HCT116 (cell line): ENCODE results near the gene TENT5A. TPM values are rescaled to one million over a fixed set of nuclear protein-coding genes. Genes with fewer than 3 reads are reported as not detected.
A peak's percentile ranks its signal among the peaks of the same experiment; 100 is the strongest.

ENCODE experiments used
- ATAC-seq: fragments of 200-7000 bp; cut with Tn5 transposase; 2 replicates; pipeline ENCODE4 v1.9.1; 2020; ENCODE audit warnings: mild to moderate bottlenecking, moderate library complexity
- BruUV-seq: library from RNA; stranded (reverse); fragments of 400-500 nt; replicated peaks from 2 replicates; lab custom pipeline; 2021; lab: Mats Ljungman, UMichigan
- CTCF ChIA-PET: fragments of 300-600 bp; sonication (Branson Sonifier 250); formaldehyde crosslinking; loops from one replicate; lab custom pipeline; 2021; ENCODE audit warnings: antibody characterized with exemption; lab: Charles Lee
- POLR2A ChIA-PET: fragments of 300-600, 350-600 bp; sonication (Branson Sonifier 250); formaldehyde crosslinking; loops from one replicate; lab custom pipeline; 2021; ENCODE audit warnings: antibody characterized with exemption; lab: Charles Lee
- RAD21 ChIA-PET, 2 experiments: fragments of 300-600 bp; sonication (Branson Sonifier 250); formaldehyde crosslinking; loops; one replicate each; lab custom pipeline; 2023; ENCODE audit warnings: low total read pairs in 2 of 2; ENCODE audit not compliant: uncharacterized antibody in 2 of 2, unreplicated experiment in 2 of 2, low non-redundant PET in 1 of 2; lab: Charles Lee
- DNase-seq: peaks from one replicate; pipeline ENCODE4 v3.0.0-alpha.2; 2010; ENCODE audit warnings: low read depth, low spot score
- H2AFZ ChIP-seq: fragments of 200-600 bp; shearing (Covaris generic), sonication (generic); 2 replicates; pipeline ENCODE4 v1.6.1; 2017; ENCODE audit warnings: low read depth, mixed run types, mixed read lengths, antibody characterized with exemption, low read length; ENCODE audit not compliant: poor library complexity, severe bottlenecking
- H3K27ac ChIP-seq: 2 replicates; pipeline ENCODE4 v1.5.1; 2012; ENCODE audit warnings: low read depth, low read length
- H3K27me3 ChIP-seq: fragments of 200-600 bp; sonication (generic); 2 replicates; pipeline ENCODE4 v1.6.1; 2016; ENCODE audit warnings: mixed run types, low read length, mixed read lengths; ENCODE audit not compliant: insufficient read depth
- H3K36me3 ChIP-seq, 2 experiments: fragments of 200-500 bp in 1 of 2; fragments of 200-600 bp in 1 of 2; sonication (Bioruptor generic) in 1 of 2; sonication (generic) in 1 of 2; 2 replicates each; pipeline versions ENCODE4 v1.5.1 to v1.6.1; 2014 to 2016; ENCODE audit warnings: low read length in 2 of 2, inconsistent platforms in 1 of 2, mixed read lengths in 1 of 2, mixed run types in 1 of 2; ENCODE audit not compliant: insufficient read depth in 2 of 2, control insufficient read depth in 1 of 2
- H3K4me1 ChIP-seq, 2 experiments: fragments of 200-600 bp in 1 of 2; sonication (generic) in 1 of 2; 2 replicates each; pipeline versions ENCODE4 v1.5.1 to v1.6.1; 2012 to 2017; ENCODE audit warnings: low read length in 2 of 2, inconsistent platforms in 1 of 2, mild to moderate bottlenecking in 1 of 2, mixed read lengths in 1 of 2, mixed run types in 1 of 2, moderate library complexity in 1 of 2; ENCODE audit not compliant: insufficient read depth in 2 of 2, control insufficient read depth in 1 of 2
- H3K4me2 ChIP-seq: fragments of 200-600 bp; sonication (generic); 2 replicates; pipeline ENCODE4 v1.6.1; 2017; ENCODE audit warnings: mixed run types, low read length, mixed read lengths
- H3K4me3 ChIP-seq, 2 experiments: fragments of 200-600 bp in 1 of 2; sonication (generic) in 1 of 2; replicated peaks in 1 of 2; 2 replicates each; pipeline ENCODE4 v1.5.1; 2011 to 2016; ENCODE audit warnings: low read length in 2 of 2, control low read depth in 1 of 2, low read depth in 1 of 2, mild to moderate bottlenecking in 1 of 2, mixed read lengths in 1 of 2, mixed run types in 1 of 2
- H3K79me2 ChIP-seq: fragments of 200-600 bp; sonication (generic); 2 replicates; pipeline ENCODE4 v1.6.1; 2017; ENCODE audit warnings: mild to moderate bottlenecking, mixed run types, low read length, moderate library complexity, mixed read lengths; ENCODE audit not compliant: insufficient read depth
- H3K9ac ChIP-seq: fragments of 200-600 bp; sonication (generic); 2 replicates; pipeline ENCODE4 v1.6.1; 2016; ENCODE audit warnings: low read length, mixed read lengths
- H3K9me2 ChIP-seq: fragments of 200-600 bp; sonication (generic), shearing (Covaris generic); 2 replicates; pipeline ENCODE4 v1.6.1; 2017; ENCODE audit warnings: mixed run types, mild to moderate bottlenecking, moderate library complexity; ENCODE audit not compliant: insufficient read depth
- H3K9me3 ChIP-seq, 2 experiments: fragments of 200-500 bp in 1 of 2; fragments of 200-600 bp in 1 of 2; sonication (Bioruptor generic) in 1 of 2; sonication (generic) in 1 of 2; 2 replicates each; pipeline ENCODE4 v1.6.1; 2014 to 2017; ENCODE audit warnings: low read length in 2 of 2, mixed read lengths in 2 of 2, inconsistent platforms in 1 of 2, low read depth in 1 of 2, mild to moderate bottlenecking in 1 of 2, mixed run types in 1 of 2, moderate library complexity in 1 of 2; ENCODE audit not compliant: control insufficient read depth in 1 of 2, insufficient read depth in 1 of 2
- H4K20me1 ChIP-seq: fragments of 200-600 bp; sonication (generic), shearing (Covaris generic); 2 replicates; pipeline ENCODE4 v1.6.1; 2017; ENCODE audit warnings: mixed run types, mild to moderate bottlenecking, moderate library complexity; ENCODE audit not compliant: insufficient read depth
- CBX3 ChIP-seq: IDR thresholded peaks from 2 replicates; pipeline ENCODE4 v1.6.1; 2012; ENCODE audit warnings: low read depth
- ELF1 ChIP-seq: IDR thresholded peaks from 2 replicates; pipeline ENCODE4 v1.6.1; 2012; ENCODE audit warnings: low read depth, borderline replicate concordance
- EZH2phosphoT487 ChIP-seq: fragments of 200-600 bp; IDR thresholded peaks from 2 replicates; pipeline ENCODE4 v1.6.1; 2018; ENCODE audit warnings: antibody characterized with exemption, borderline replicate concordance
- FOSL1 ChIP-seq: IDR thresholded peaks from 2 replicates; pipeline ENCODE4 v1.6.1; 2012; ENCODE audit warnings: low read depth
- JUND ChIP-seq: IDR thresholded peaks from 2 replicates; pipeline ENCODE4 v1.6.1; 2012
- POLR2A ChIP-seq: IDR thresholded peaks from 2 replicates; pipeline ENCODE4 v1.7.0; 2011; ENCODE audit warnings: borderline replicate concordance; ENCODE audit not compliant: insufficient read depth, insufficient read length; ENCODE audit errors: extremely low read depth
- POLR2AphosphoS5 ChIP-seq: IDR thresholded peaks from 2 replicates; pipeline ENCODE4 v1.6.1; 2011; ENCODE audit warnings: mild to moderate bottlenecking, low read depth, low read length, moderate library complexity
- RAD21 ChIP-seq: IDR thresholded peaks from 2 replicates; pipeline ENCODE4 v1.6.1; 2012; ENCODE audit warnings: low read depth, mild to moderate bottlenecking
- SIN3A ChIP-seq: IDR thresholded peaks from 2 replicates; pipeline ENCODE4 v1.6.1; 2012; ENCODE audit warnings: low read depth
- SP1 ChIP-seq: IDR thresholded peaks from 2 replicates; pipeline ENCODE4 v1.6.1; 2012; ENCODE audit warnings: low read depth
- SRF ChIP-seq: IDR thresholded peaks from 2 replicates; pipeline ENCODE4 v1.6.1; 2012; ENCODE audit warnings: low read depth
- YY1 ChIP-seq: IDR thresholded peaks from 2 replicates; pipeline ENCODE4 v1.6.1; 2011; ENCODE audit warnings: low read length, low read depth, moderate library complexity, mild to moderate bottlenecking; ENCODE audit not compliant: insufficient replicate concordance; ENCODE audit errors: extremely low read depth
- ZFX ChIP-seq: fragments of 450-650 bp; IDR thresholded peaks from 2 replicates; pipeline ENCODE4 v1.6.1; 2017
- ZNF274 ChIP-seq: fragments of 200-500 bp; sonication (Bioruptor generic); IDR thresholded peaks from 2 replicates; pipeline ENCODE4 v1.6.1; 2014; ENCODE audit warnings: mild to moderate bottlenecking, low read depth, low read length, inconsistent platforms
- intact Hi-C: fragments of 100-400 bp; cut with micrococcal nuclease; formaldehyde crosslinking; loops from 2 replicates; pipeline ENCODE4 v1.10.0; 2022
- total RNA-seq: library from RNA; stranded (reverse); gene quantifications from one replicate; pipeline ENCODE4 v1.2.1, GENCODE V29; 2021; ENCODE audit not compliant: unreplicated experiment
- TF ChIP-seq, protein P1 (sequence below): IDR thresholded peaks from 2 replicates; pipeline ENCODE4 v1.6.1; 2011; ENCODE audit warnings: mild to moderate bottlenecking, low read length, moderate library complexity; ENCODE audit not compliant: insufficient replicate concordance; ENCODE audit errors: extremely low read depth
- TF ChIP-seq, protein P2 (sequence below): IDR thresholded peaks from 2 replicates; pipeline ENCODE4 v1.6.1; 2012

TENT5A gene
- total RNA-seq, 1 experiment from 2014 or later = 11.2 TPM

- CTCF ChIA-PET = no interaction called here
- BruUV-seq = no TSS peak
Observed at GRCh38 chr6:81697559-81697958, 54.9 kb downstream of the TENT5A start.

GRCh38 chr6:81696524-81696923 is 56.0 kb downstream of the TENT5A start:
- H3K36me3 ChIP-seq = no peaks in the 10 kb centered on the region
- POLR2A ChIA-PET = no interaction called here

More at GRCh38 chr6:81697559-81697958, 54.9 kb downstream of the TENT5A start:
- Histone ChIP-seq H3K36me3 (no peaks in the 10 kb centered on the region), H3K9me3 (no peaks in the 10 kb centered on the region), H2AFZ (no peak overlapping the region), H4K20me1 (no peaks in the 10 kb centered on the region), H3K27me3 (no peaks in the 10 kb centered on the region), H3K9me2 (no peaks in the 10 kb centered on the region), H3K4me1 (peaks cover 6 to 16% of the 10 kb centered on the region in 2 experiments; a peak in 3 of 4 replicates), H3K79me2 (no peaks in the 10 kb centered on the region), H3K27ac (no peak overlapping the region), H3K9ac (no peak overlapping the region), H3K4me3 (no peak overlapping the region), H3K4me2 (no peak overlapping the region)
- TF ChIP-seq EZH2phosphoT487 (no peak), POLR2A (no peak), SP1 (0 out of 2 replicates have a peak, but pooled peaks have one; percentile 16), SIN3A (no peak), CBX3 (no peak), RAD21 (no peak), ZNF274 (no peak)
- intact Hi-C loops = no loop called here
- ATAC-seq (no peak), DNase-seq (no peak)
- RAD21 ChIA-PET = no interaction called here
- POLR2A ChIA-PET = no interaction called here

More at GRCh38 chr6:81696524-81696923, 56.0 kb downstream of the TENT5A start:
- CTCF ChIA-PET = no interaction called here
- no TSS peak for BruUV-seq
- H3K4me3 ChIP-seq = no peak overlapping the region
- H3K9me2 ChIP-seq = no peaks in the 10 kb centered on the region
- TF ChIP-seq, protein P1, sequence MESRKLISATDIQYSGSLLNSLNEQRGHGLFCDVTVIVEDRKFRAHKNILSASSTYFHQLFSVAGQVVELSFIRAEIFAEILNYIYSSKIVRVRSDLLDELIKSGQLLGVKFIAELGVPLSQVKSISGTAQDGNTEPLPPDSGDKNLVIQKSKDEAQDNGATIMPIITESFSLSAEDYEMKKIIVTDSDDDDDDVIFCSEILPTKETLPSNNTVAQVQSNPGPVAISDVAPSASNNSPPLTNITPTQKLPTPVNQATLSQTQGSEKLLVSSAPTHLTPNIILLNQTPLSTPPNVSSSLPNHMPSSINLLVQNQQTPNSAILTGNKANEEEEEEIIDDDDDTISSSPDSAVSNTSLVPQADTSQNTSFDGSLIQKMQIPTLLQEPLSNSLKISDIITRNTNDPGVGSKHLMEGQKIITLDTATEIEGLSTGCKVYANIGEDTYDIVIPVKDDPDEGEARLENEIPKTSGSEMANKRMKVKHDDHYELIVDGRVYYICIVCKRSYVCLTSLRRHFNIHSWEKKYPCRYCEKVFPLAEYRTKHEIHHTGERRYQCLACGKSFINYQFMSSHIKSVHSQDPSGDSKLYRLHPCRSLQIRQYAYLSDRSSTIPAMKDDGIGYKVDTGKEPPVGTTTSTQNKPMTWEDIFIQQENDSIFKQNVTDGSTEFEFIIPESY = no peak
- TF ChIP-seq YY1 = no peak
- TF ChIP-seq ZFX = no peak
- TF ChIP-seq ZNF274 = no peak
- no peak for TF ChIP-seq ELF1
- TF ChIP-seq RAD21 = peak; percentile 7; the same call in 1 of the 2 replicates
- no peak for TF ChIP-seq SRF
- TF ChIP-seq EZH2phosphoT487 = no peak
- TF ChIP-seq JUND = peak; percentile 47
- TF ChIP-seq POLR2AphosphoS5 = no peak
- peak; percentile 34; the same call in 1 of the 2 replicates for TF ChIP-seq SP1
- TF ChIP-seq FOSL1 = peak; percentile 47; the same call in 1 of the 2 replicates
- no peak for TF ChIP-seq CBX3
- TF ChIP-seq, protein P2, sequence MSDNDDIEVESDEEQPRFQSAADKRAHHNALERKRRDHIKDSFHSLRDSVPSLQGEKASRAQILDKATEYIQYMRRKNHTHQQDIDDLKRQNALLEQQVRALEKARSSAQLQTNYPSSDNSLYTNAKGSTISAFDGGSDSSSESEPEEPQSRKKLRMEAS = 0 out of 2 replicates have a peak, but pooled peaks have one; percentile 13
- peaks cover 6 to 16% of the 10 kb centered on the region in 2 experiments; a peak in 3 of 4 replicates for H3K4me1 ChIP-seq
- H3K27me3 ChIP-seq = no peaks in the 10 kb centered on the region
- no peaks in the 10 kb centered on the region for H3K79me2 ChIP-seq
- intact Hi-C loops = no loop called here
- H4K20me1 ChIP-seq = no peaks in the 10 kb centered on the region
- DNase-seq = no peak
- no peak overlapping the region for H3K27ac ChIP-seq
- no peak overlapping the region for H3K9ac ChIP-seq
- H3K9me3 ChIP-seq = no peaks in the 10 kb centered on the region
- H3K4me2 ChIP-seq = peak overlapping the region; percentile 7; the same call in 1 of the 2 replicates
- H2AFZ ChIP-seq = no peak overlapping the region
- RAD21 ChIA-PET = no interaction called here
- 0 out of 2 replicates have a peak, but pooled peaks have one; percentile 38 for ATAC-seq
